Astrocyte (in vitro differentiated cells and primary cell): ENCODE results near the gene ORC6. TPM values are rescaled to one million over a fixed set of nuclear protein-coding genes. Genes with fewer than 3 reads are reported as not detected.

ENCODE experiments used
- DNase-seq: peaks from one replicate; pipeline ENCODE4 v3.0.0-alpha.2; 2010; ENCODE audit warnings: low read depth
- FAIRE-seq: peaks from 2 replicates; lab custom pipeline; 2011; peaks lifted over from hg19 to GRCh38; lab: Jason Lieb, UNC
- H2AFZ ChIP-seq: 2 replicates; pipeline ENCODE4 v1.6.0; 2012; ENCODE audit warnings: low read depth, low read length, inconsistent platforms
- H3K27ac ChIP-seq: 2 replicates; pipeline ENCODE4 v1.5.1; 2011; ENCODE audit warnings: low read depth, low read length, inconsistent platforms
- H3K27me3 ChIP-seq: 2 replicates; pipeline ENCODE4 v1.6.0; 2011; ENCODE audit warnings: low read length, inconsistent platforms; ENCODE audit not compliant: insufficient read depth
- H3K36me3 ChIP-seq: 2 replicates; pipeline ENCODE4 v1.5.1; 2011; ENCODE audit warnings: low read length, inconsistent platforms; ENCODE audit not compliant: insufficient read depth
- H3K4me1 ChIP-seq: 2 replicates; pipeline ENCODE4 v1.5.1; 2011; ENCODE audit warnings: low read length, inconsistent platforms; ENCODE audit not compliant: insufficient read depth
- H3K4me2 ChIP-seq: 2 replicates; pipeline ENCODE4 v1.6.0; 2012; ENCODE audit warnings: low read length, inconsistent platforms
- H3K4me3 ChIP-seq: 2 replicates; pipeline ENCODE4 v1.5.1; 2011; ENCODE audit warnings: low read depth, mild to moderate bottlenecking, low read length, inconsistent platforms; ENCODE audit not compliant: insufficient read depth
- H3K79me2 ChIP-seq: 2 replicates; pipeline ENCODE4 v1.6.0; 2012; ENCODE audit warnings: mild to moderate bottlenecking, low read length, inconsistent platforms; ENCODE audit not compliant: insufficient read depth
- H3K9ac ChIP-seq: 2 replicates; pipeline ENCODE4 v1.6.0; 2012; ENCODE audit warnings: mild to moderate bottlenecking, low read length, inconsistent platforms
- H3K9me3 ChIP-seq: 2 replicates; pipeline ENCODE4 v1.5.1; 2012; ENCODE audit warnings: low read depth, mild to moderate bottlenecking, low read length, inconsistent platforms; ENCODE audit not compliant: insufficient read depth
- H4K20me1 ChIP-seq: 2 replicates; pipeline ENCODE4 v1.6.0; 2012; ENCODE audit warnings: low read length, inconsistent platforms; ENCODE audit not compliant: insufficient read depth
- H3K27ac Mint-ChIP-seq: one replicate; pipeline ENCODE4 v1.8.0; 2021; ENCODE audit warnings: mild to moderate bottlenecking, mixed read lengths; ENCODE audit not compliant: unreplicated experiment
- H3K27me3 Mint-ChIP-seq: one replicate; pipeline ENCODE4 v1.8.0; 2021; ENCODE audit warnings: low read depth, mixed read lengths; ENCODE audit not compliant: unreplicated experiment
- H3K36me3 Mint-ChIP-seq: one replicate; pipeline ENCODE4 v1.8.0; 2021; ENCODE audit warnings: low read depth, mixed read lengths; ENCODE audit not compliant: unreplicated experiment
- H3K4me1 Mint-ChIP-seq: one replicate; pipeline ENCODE4 v1.8.0; 2021; ENCODE audit warnings: low read depth, mixed read lengths; ENCODE audit not compliant: unreplicated experiment
- H3K4me3 Mint-ChIP-seq: one replicate; pipeline ENCODE4 v1.8.0; 2021; ENCODE audit warnings: mild to moderate bottlenecking, moderate library complexity, mixed read lengths; ENCODE audit not compliant: unreplicated experiment
- H3K9me3 Mint-ChIP-seq: one replicate; pipeline ENCODE4 v1.8.0; 2021; ENCODE audit warnings: mild to moderate bottlenecking, mixed read lengths; ENCODE audit not compliant: unreplicated experiment
- EZH2 ChIP-seq: IDR thresholded peaks from 2 replicates; pipeline ENCODE4 v1.6.1; 2012; ENCODE audit warnings: mild to moderate bottlenecking, low read length, inconsistent platforms; ENCODE audit not compliant: insufficient read depth
- total RNA-seq: library from RNA; stranded (reverse); gene quantifications from 2 replicates; pipeline ENCODE4 v1.2.1, GENCODE V29; 2021
- TF ChIP-seq, protein P1 (sequence below): IDR thresholded peaks from 2 replicates; pipeline ENCODE4 v1.5.1; 2011; ENCODE audit warnings: low read depth, mild to moderate bottlenecking, inconsistent platforms, low read length, moderate library complexity; ENCODE audit not compliant: insufficient read depth

The ORC6 gene
- total RNA-seq, 1 donor from 2014 or later = 16.9 TPM

DNA sequence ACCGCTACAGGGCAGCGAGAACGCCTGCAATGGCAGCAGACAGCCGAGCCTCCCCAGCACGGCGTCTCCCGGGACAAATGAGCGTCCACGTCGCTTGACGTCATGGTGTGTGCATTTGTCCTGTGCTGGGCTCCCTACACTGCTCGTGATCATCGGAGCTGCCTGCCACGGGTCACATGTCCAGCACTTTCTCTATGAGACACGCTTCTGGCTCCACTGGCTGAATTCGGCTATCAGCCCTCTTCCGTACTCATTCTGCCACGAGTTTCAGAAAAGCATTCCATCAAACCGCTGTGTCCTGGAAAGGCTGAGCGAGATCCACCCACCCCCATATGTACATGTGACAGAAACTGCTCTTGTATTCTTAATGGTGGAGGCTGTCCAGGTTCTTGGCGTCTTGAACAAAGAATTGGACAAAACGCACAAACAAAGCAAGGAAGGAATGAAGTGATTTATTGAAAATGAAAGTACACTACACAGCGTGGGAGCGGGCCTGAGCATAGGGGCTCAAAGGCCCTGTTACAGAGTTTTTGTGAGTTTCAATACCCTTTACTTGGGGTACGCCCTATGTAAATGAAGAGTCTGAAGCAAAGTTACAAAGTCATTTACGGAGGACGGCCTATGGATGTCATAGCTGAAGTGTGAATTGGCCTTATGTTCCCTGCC, 39.7 kb upstream of the ORC6 start:
- no peak overlapping the region for H3K27ac ChIP-seq

DNA sequence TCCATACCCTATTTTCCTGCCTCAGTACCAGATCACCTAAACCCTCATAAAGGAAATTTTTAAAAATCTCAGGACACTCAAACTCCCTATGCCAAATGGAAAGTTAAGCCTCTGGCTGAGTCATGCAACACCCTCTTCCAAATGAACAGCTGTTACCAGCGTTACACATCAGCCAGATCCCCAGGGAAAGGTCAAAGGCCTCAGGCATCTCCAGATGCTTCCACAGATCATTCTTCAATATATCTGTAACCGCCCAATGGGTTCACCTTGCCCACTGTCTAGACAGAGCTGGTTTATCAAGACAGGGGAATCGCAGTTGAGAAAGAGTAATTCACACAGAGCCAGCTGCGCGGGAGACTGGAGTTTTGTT, 39.2 kb upstream of the ORC6 start:
- peak; percentile 45 for DNase-seq
- Mint-ChIP-seq H3K36me3 (peaks cover 10% of the 10 kb centered on the region), H3K27me3 (peaks cover 5% of the 10 kb centered on the region), H3K9me3 (peaks cover 5% of the 10 kb centered on the region), H3K4me1 (peaks cover 8% of the 10 kb centered on the region), H3K4me3 (no peak overlapping the region), H3K27ac (peak overlapping the region; percentile 56)
- no peak for TF ChIP-seq EZH2
- TF ChIP-seq, protein P1, sequence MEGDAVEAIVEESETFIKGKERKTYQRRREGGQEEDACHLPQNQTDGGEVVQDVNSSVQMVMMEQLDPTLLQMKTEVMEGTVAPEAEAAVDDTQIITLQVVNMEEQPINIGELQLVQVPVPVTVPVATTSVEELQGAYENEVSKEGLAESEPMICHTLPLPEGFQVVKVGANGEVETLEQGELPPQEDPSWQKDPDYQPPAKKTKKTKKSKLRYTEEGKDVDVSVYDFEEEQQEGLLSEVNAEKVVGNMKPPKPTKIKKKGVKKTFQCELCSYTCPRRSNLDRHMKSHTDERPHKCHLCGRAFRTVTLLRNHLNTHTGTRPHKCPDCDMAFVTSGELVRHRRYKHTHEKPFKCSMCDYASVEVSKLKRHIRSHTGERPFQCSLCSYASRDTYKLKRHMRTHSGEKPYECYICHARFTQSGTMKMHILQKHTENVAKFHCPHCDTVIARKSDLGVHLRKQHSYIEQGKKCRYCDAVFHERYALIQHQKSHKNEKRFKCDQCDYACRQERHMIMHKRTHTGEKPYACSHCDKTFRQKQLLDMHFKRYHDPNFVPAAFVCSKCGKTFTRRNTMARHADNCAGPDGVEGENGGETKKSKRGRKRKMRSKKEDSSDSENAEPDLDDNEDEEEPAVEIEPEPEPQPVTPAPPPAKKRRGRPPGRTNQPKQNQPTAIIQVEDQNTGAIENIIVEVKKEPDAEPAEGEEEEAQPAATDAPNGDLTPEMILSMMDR = no peak
- Histone ChIP-seq H3K9me3 (no peaks in the 10 kb centered on the region), H3K9ac (peak overlapping the region; percentile 12), H3K27me3 (no peaks in the 10 kb centered on the region), H3K79me2 (no peaks in the 10 kb centered on the region), H2AFZ (no peak overlapping the region), H3K4me3 (no peak overlapping the region), H3K27ac (no peak overlapping the region), H3K36me3 (no peaks in the 10 kb centered on the region), H3K4me1 (no peaks in the 10 kb centered on the region), H3K4me2 (peak overlapping the region; percentile 58), H4K20me1 (no peaks in the 10 kb centered on the region)
- no peak for FAIRE-seq

More for the DNA sequence above, 39.7 kb upstream of the ORC6 start:
- Histone ChIP-seq H3K9ac (peak overlapping the region; percentile 12), H2AFZ (no peak overlapping the region), H3K4me1 (no peaks in the 10 kb centered on the region), H3K4me2 (peak overlapping the region; percentile 58), H3K4me3 (no peak overlapping the region), H3K36me3 (no peaks in the 10 kb centered on the region), H3K27me3 (no peaks in the 10 kb centered on the region), H4K20me1 (no peaks in the 10 kb centered on the region), H3K9me3 (no peaks in the 10 kb centered on the region), H3K79me2 (no peaks in the 10 kb centered on the region)
- Mint-ChIP-seq H3K36me3 (peaks cover 14% of the 10 kb centered on the region), H3K9me3 (peaks cover 6% of the 10 kb centered on the region), H3K4me1 (peaks cover 8% of the 10 kb centered on the region), H3K4me3 (no peak overlapping the region), H3K27me3 (peaks cover 8% of the 10 kb centered on the region), H3K27ac (no peak overlapping the region)
- no peak for TF ChIP-seq EZH2
- TF ChIP-seq, protein P1 = no peak
- FAIRE-seq = no peak
- peak; percentile 65 for DNase-seq

DNA sequence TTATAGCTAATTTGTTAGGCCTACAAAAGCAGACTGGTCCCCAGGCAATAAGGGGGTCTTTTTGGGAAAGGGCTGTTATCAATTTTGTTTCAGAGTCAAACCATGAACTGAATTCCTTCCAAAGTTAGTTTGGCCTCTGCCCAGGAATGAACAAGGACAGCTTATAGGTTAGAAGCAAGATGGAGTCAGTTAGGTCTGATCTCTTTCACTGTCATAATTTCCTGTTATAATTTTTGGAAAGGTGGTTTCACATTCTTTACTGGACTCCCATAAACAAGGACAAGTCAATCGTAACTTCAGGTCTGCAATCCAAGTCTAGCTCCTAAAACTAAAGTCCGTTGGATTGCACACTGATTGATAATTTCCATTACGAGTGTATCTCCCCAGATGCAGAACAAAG, 38.2 kb upstream of the ORC6 start:
- TF ChIP-seq, protein P1 = no peak
- TF ChIP-seq EZH2 = no peak
- peaks cover 10% of the 10 kb centered on the region for H3K36me3 Mint-ChIP-seq
- H3K27me3 Mint-ChIP-seq = no peaks in the 10 kb centered on the region
- H3K27ac ChIP-seq = no peak overlapping the region
- no peak overlapping the region for H3K4me2 ChIP-seq
- H3K9me3 ChIP-seq = no peaks in the 10 kb centered on the region
- H3K4me3 Mint-ChIP-seq = no peak overlapping the region
- no peak overlapping the region for H3K4me3 ChIP-seq
- H3K4me1 Mint-ChIP-seq = peaks cover 8% of the 10 kb centered on the region
- no peaks in the 10 kb centered on the region for H3K9me3 Mint-ChIP-seq
- FAIRE-seq (no peak), DNase-seq (no peak)
- H3K27ac Mint-ChIP-seq = no peak overlapping the region
- H3K36me3 ChIP-seq = no peaks in the 10 kb centered on the region
- H3K9ac ChIP-seq = no peak overlapping the region
- H3K4me1 ChIP-seq = no peaks in the 10 kb centered on the region
- no peaks in the 10 kb centered on the region for H4K20me1 ChIP-seq
- H3K79me2 ChIP-seq = no peaks in the 10 kb centered on the region
- no peaks in the 10 kb centered on the region for H3K27me3 ChIP-seq
- H2AFZ ChIP-seq = no peak overlapping the region
